Epithelial cell of esophagus (primary cell): Measurements from ENCODE around the gene MUC5B.

ENCODE experiments used
- DNase-seq: peaks from one replicate; pipeline ENCODE4 v3.0.0; 2010; ENCODE audit warnings: low read depth
- H3K4me3 ChIP-seq: 2 replicates; pipeline ENCODE4 v1.5.1; 2011; ENCODE audit warnings: mild to moderate bottlenecking, low read length, control low read depth
- TF ChIP-seq, protein P1 (sequence below): IDR thresholded peaks from 2 replicates; pipeline ENCODE4 v1.5.1; 2011; ENCODE audit warnings: low read depth, mild to moderate bottlenecking, low read length, control low read depth, inconsistent platforms; ENCODE audit not compliant: insufficient read depth; ENCODE audit errors: missing control alignments

MUC5B gene

GRCh38 chr11:1194231-1194976, 28.5 kb upstream of the MUC5B start:
- TF ChIP-seq, protein P1, sequence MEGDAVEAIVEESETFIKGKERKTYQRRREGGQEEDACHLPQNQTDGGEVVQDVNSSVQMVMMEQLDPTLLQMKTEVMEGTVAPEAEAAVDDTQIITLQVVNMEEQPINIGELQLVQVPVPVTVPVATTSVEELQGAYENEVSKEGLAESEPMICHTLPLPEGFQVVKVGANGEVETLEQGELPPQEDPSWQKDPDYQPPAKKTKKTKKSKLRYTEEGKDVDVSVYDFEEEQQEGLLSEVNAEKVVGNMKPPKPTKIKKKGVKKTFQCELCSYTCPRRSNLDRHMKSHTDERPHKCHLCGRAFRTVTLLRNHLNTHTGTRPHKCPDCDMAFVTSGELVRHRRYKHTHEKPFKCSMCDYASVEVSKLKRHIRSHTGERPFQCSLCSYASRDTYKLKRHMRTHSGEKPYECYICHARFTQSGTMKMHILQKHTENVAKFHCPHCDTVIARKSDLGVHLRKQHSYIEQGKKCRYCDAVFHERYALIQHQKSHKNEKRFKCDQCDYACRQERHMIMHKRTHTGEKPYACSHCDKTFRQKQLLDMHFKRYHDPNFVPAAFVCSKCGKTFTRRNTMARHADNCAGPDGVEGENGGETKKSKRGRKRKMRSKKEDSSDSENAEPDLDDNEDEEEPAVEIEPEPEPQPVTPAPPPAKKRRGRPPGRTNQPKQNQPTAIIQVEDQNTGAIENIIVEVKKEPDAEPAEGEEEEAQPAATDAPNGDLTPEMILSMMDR, result no peak
- no peak for DNase-seq
- no peak overlapping the region for H3K4me3 ChIP-seq

- TF ChIP-seq, protein P1, result no peak
- no peak for DNase-seq
- H3K4me3 ChIP-seq, result no peak overlapping the region
Observed at GRCh38 chr11:1194977-1195681, 27.7 kb upstream of the MUC5B start.

DNA sequence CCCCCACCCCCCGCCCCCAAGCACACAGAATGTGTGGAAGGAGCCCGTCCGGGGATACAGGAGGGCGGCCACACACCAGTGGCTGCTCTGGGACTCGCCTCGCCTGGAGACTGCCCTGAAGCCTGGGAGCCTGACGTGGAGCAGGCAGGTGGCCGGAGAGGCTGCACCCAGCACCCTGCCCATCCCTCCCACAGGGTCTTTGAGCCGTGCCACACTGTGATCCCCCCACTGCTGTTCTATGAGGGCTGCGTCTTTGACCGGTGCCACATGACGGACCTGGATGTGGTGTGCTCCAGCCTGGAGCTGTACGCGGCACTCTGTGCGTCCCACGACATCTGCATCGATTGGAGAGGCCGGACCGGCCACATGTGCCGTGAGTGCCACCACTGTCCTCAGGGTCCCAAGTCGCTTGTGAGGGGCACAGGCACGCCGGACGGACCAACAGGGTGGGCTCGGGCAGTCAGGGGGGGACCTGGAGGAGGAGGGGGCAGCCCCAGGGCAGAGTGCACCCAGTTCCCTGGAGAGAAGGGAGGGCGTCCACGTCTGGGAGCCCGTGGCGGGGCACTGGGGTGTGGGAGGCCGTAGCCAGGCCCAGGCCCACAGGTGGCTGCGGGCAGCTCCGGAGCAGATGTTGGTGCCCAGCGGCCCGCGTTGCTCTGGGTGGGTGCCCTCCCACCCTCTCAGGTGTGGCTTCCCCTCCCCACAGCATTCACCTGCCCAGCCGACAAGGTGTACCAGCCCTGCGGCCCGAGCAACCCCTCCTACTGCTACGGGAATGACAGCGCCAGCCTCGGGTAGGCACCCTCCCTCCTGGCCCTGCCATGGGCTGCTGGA, 27.0 kb upstream of the MUC5B start:
- DNase-seq, result no peak
- no peak overlapping the region for H3K4me3 ChIP-seq
- TF ChIP-seq, protein P1, result no peak

DNA sequence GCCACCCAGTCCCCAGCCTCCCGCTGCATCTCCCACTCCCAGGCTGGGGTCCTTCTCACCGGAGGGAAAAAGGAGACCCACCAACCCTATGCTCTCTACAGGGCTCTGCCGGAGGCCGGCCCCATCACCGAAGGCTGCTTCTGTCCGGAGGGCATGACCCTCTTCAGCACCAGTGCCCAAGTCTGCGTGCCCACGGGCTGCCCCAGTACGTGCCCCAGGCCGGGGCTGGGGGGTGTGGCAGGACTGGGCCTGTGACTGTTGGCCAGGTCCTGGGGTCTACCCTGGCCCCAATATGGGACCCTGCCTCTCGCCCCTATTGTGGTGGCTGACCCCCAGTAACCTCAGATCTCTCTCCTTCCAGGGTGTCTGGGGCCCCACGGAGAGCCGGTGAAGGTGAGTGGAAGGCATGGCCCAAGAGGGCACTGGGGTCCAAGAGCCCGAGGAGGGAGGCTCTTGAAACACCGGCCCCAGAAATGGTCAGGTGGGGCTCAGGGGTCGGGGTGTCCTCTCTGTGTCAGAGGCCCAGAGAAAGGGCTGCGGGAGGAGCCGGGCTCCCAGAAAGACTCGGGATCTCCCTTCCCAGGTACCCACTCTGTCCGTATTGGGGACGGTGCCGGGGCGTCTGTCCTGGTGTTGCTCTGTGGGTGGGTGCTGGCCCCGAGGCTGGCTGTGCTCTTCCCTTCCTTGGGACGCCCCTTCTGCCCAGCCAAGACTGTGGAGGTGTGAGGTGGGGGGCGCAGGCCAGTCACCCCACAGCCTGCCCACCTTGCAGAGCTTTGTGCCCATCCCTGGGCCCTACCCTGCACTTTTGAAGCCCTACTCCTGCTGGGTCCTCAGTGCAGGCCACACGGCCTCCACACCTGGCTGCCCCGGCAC, 26.1 kb upstream of the MUC5B start:
- TF ChIP-seq, protein P1, result no peak
- DNase-seq, result no peak
- no peak overlapping the region for H3K4me3 ChIP-seq

DNA sequence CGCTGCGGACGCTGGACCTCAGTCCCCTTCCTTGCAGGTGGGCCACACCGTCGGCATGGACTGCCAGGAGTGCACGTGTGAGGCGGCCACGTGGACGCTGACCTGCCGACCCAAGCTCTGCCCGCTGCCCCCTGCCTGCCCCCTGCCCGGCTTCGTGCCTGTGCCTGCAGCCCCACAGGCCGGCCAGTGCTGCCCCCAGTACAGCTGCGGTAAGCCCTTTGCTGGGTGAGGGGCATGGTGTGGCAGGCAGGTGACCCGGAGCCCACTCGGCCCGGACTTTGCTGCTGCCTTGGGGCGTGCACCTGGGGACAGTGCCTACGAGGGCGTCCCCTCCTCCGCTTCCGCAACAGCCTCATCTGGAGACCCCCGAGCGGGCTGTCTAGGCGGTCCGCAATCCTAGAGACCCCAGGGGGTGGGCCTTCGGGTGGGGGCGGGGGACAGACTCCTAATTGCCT, 25.4 kb upstream of the MUC5B start:
- H3K4me3 ChIP-seq, result no peak overlapping the region
- TF ChIP-seq, protein P1, result no peak
- DNase-seq, result no peak
